SK-N-SH (cell line): ENCODE measurements around the gene ENKD1. TPM values are rescaled to one million over a fixed set of nuclear protein-coding genes. Genes with fewer than 3 reads are reported as not detected.
A peak's percentile ranks its signal among the peaks of the same experiment; 100 is the strongest.

Experiments
- CTCF ChIA-PET: fragments of 300-600, 350-600 bp; formaldehyde crosslinking; extraction: SDS; loops from one replicate; lab custom pipeline; 2021; lab: Yijun Ruan, JAX
- POLR2A ChIA-PET: fragments of 350-600 bp; sonication (Branson Sonifier 250); formaldehyde crosslinking; extraction: SDS; loops from one replicate; lab custom pipeline; 2020; ENCODE audit warnings: antibody characterized with exemption, inconsistent platforms; lab: Yijun Ruan, JAX
- DNase-seq: peaks from one replicate; pipeline ENCODE4 v3.0.0; 2012
- H2AFZ ChIP-seq: fragments of 200-600 bp; sonication (generic); 2 replicates; pipeline ENCODE4 v1.8.1; 2016; ENCODE audit warnings: antibody characterized with exemption, mild to moderate bottlenecking, low read depth
- H3F3A ChIP-seq: fragments of 200-600 bp; sonication (generic); replicated peaks from 2 replicates; pipeline ENCODE3; 2016; ENCODE audit warnings: antibody characterized with exemption, mild to moderate bottlenecking; ENCODE audit not compliant: insufficient read depth
- H3K27ac ChIP-seq, 2 experiments: fragments of 200-500 bp in 1 of 2; fragments of 200-600 bp in 1 of 2; sonication (Bioruptor generic) in 1 of 2; sonication (generic), shearing (Covaris generic) in 1 of 2; 2 replicates each; pipeline versions ENCODE4 v1.5.1 to v1.6.1; 2014 to 2016; ENCODE audit warnings: low read depth in 2 of 2, inconsistent platforms in 1 of 2, low read length in 1 of 2, mild to moderate bottlenecking in 1 of 2, mixed read lengths in 1 of 2
- H3K27me3 ChIP-seq: fragments of 200-600 bp; sonication (generic), shearing (Covaris generic); 2 replicates; pipeline ENCODE4 v1.6.1; 2016; ENCODE audit warnings: mixed run types; ENCODE audit not compliant: insufficient read depth
- H3K36me3 ChIP-seq, 2 experiments: fragments of 200-500 bp in 1 of 2; fragments of 200-600 bp in 1 of 2; sonication (Bioruptor generic) in 1 of 2; sonication (generic) in 1 of 2; replicated peaks in 1 of 2; 2 replicates each; pipeline versions ENCODE3 to v1.5.1; 2014 to 2016; ENCODE audit warnings: low read length in 1 of 2, mild to moderate bottlenecking in 1 of 2; ENCODE audit not compliant: insufficient read depth in 2 of 2, control insufficient read depth in 1 of 2
- H3K4me1 ChIP-seq, 2 experiments: fragments of 200-500 bp in 1 of 2; fragments of 200-600 bp in 1 of 2; sonication (Bioruptor generic) in 1 of 2; sonication (generic), shearing (Covaris generic) in 1 of 2; 2 replicates each; pipeline versions ENCODE4 v1.5.1 to v1.6.1; 2014 to 2016; ENCODE audit warnings: low read depth in 1 of 2, low read length in 1 of 2, mixed run types in 1 of 2; ENCODE audit not compliant: insufficient read depth in 2 of 2, control insufficient read depth in 1 of 2
- H3K4me2 ChIP-seq: fragments of 200-600 bp; sonication (generic), shearing (Covaris generic); 2 replicates; pipeline ENCODE4 v1.6.1; 2017; ENCODE audit warnings: mixed run types
- H3K4me3 ChIP-seq, 2 experiments: fragments of 200-500 bp in 1 of 2; fragments of 200-600 bp in 1 of 2; sonication (Bioruptor generic) in 1 of 2; sonication (generic), shearing (Covaris generic) in 1 of 2; 2 replicates each; pipeline versions ENCODE4 v1.5.1 to v1.8.1; 2014 to 2016; ENCODE audit warnings: low read depth in 2 of 2, inconsistent platforms in 1 of 2, low read length in 1 of 2, mild to moderate bottlenecking in 1 of 2, mixed read lengths in 1 of 2, moderate library complexity in 1 of 2
- H3K79me2 ChIP-seq: fragments of 200-600 bp; sonication (generic); 2 replicates; pipeline ENCODE4 v1.8.1; 2017; ENCODE audit warnings: mild to moderate bottlenecking; ENCODE audit not compliant: insufficient read depth
- H3K9ac ChIP-seq: fragments of 200-600 bp; sonication (generic); 2 replicates; pipeline ENCODE4 v1.6.1; 2017; ENCODE audit warnings: mixed run types
- H3K9me2 ChIP-seq: fragments of 200-600 bp; sonication (generic); 2 replicates; pipeline ENCODE4 v1.6.1; 2017; ENCODE audit warnings: mixed run types
- H3K9me3 ChIP-seq: fragments of 200-600 bp; sonication (generic); 2 replicates; pipeline ENCODE4 v1.6.1; 2017; ENCODE audit warnings: mixed run types, mild to moderate bottlenecking, moderate library complexity
- H4K20me1 ChIP-seq: fragments of 200-600 bp; sonication (generic); 2 replicates; pipeline ENCODE4 v1.6.1; 2017; ENCODE audit warnings: mild to moderate bottlenecking, mixed run types; ENCODE audit not compliant: insufficient read depth
- CHD2 ChIP-seq: fragments of 150-350 bp; IDR thresholded peaks from 2 replicates; pipeline ENCODE4 v1.6.1; 2018; ENCODE audit warnings: low read length; ENCODE audit not compliant: partially characterized antibody
- CTCF ChIP-seq: fragments of 200-600 bp; sonication (generic); IDR thresholded peaks from 2 replicates; pipeline ENCODE4 v1.6.1; 2017; ENCODE audit warnings: antibody characterized with exemption, mild to moderate bottlenecking, moderate library complexity
- GATA2 ChIP-seq: sonication (generic); formaldehyde crosslinking; IDR thresholded peaks from 2 replicates; pipeline ENCODE4 v1.5.0; 2020; ENCODE audit warnings: mild to moderate bottlenecking, missing genetic modification reagents
- IRF3 ChIP-seq: fragments of 150-350 bp; IDR thresholded peaks from 2 replicates; pipeline ENCODE4 v1.6.1; 2016; ENCODE audit warnings: mild to moderate bottlenecking, low read depth, low read length
- JUND ChIP-seq: IDR thresholded peaks from 2 replicates; pipeline ENCODE4 v1.4.0; 2012
- MEF2A ChIP-seq: IDR thresholded peaks from 2 replicates; pipeline ENCODE4 v1.4.0; 2012; ENCODE audit warnings: low read depth, borderline replicate concordance
- PBX3 ChIP-seq: IDR thresholded peaks from 2 replicates; pipeline ENCODE4; 2012
- POLR2AphosphoS5 ChIP-seq: IDR thresholded peaks from 2 replicates; pipeline ENCODE4 v1.6.1; 2012; ENCODE audit warnings: low read depth, low read length
- RAD21 ChIP-seq: IDR thresholded peaks from 2 replicates; pipeline ENCODE4 v1.6.1; 2012; ENCODE audit warnings: mild to moderate bottlenecking, low read length
- SMC3 ChIP-seq: IDR thresholded peaks from 2 replicates; pipeline ENCODE4 v1.6.1; 2012; ENCODE audit warnings: low read depth, low read length, improper control_type of control experiment
- TAF1 ChIP-seq: IDR thresholded peaks from 2 replicates; pipeline ENCODE4 v1.6.1; 2012; ENCODE audit warnings: low read depth, mild to moderate bottlenecking, low read length, moderate library complexity, borderline replicate concordance
- TCF12 ChIP-seq: IDR thresholded peaks from 2 replicates; pipeline ENCODE4 v1.4.0; 2012
- TEAD4 ChIP-seq: IDR thresholded peaks from 2 replicates; pipeline ENCODE4 v1.4.0; 2012; ENCODE audit warnings: mild to moderate bottlenecking, borderline replicate concordance; ENCODE audit not compliant: insufficient read depth
- USF2 ChIP-seq: fragments of 150-350 bp; IDR thresholded peaks from 2 replicates; pipeline ENCODE4 v1.6.1; 2017; ENCODE audit warnings: antibody characterized with exemption, low read length, low read depth, borderline replicate concordance
- YY1 ChIP-seq: IDR thresholded peaks from 2 replicates; pipeline ENCODE4 v1.4.0; 2012; ENCODE audit warnings: low read depth, mild to moderate bottlenecking
- WGBS: methylation state at CpG from one replicate; pipeline ENCODE4 v1.1.6; 2017; ENCODE audit warnings: low lambda C conversion rate; 5-methylcytosine and 5-hydroxymethylcytosine counted together
- polyA plus RNA-seq, 3 experiments: library from polyadenylated mRNA; depleted of rRNA; stranded (reverse); fragments of >200 nt; gene quantifications; 2 replicates each; pipeline ENCODE4 v1.2.3, GENCODE V29; 2012

ENKD1 gene
- polyA plus RNA-seq, 1 of the 3 experiments (the other 2 are of a cell fraction): 21.0 TPM

GRCh38 chr16:67648088-67648763 is 18.3 kb downstream of the ENKD1 start:
- no peaks in the 10 kb centered on the region for H3K9me3 ChIP-seq
- ChIA-PET CTCF (interaction anchor here (1.0 to 16.5 kb wide), 4 partner anchors 86 to 167 kb away, joined by 3 to 263 read pairs (median 24); partner anchors contain the start of genes ATP6V0D1 and CTCF), POLR2A (no interaction called here)
- H3K27ac ChIP-seq: no peak overlapping the region
- peaks cover 4% of the 10 kb centered on the region; the same call in 1 of the 2 replicates for H4K20me1 ChIP-seq
- H3K4me3 ChIP-seq: no peak overlapping the region
- WGBS: 91% methylated on average over 48 of the region's 65 CpGs
- no peak overlapping the region for H3K4me2 ChIP-seq
- TF ChIP-seq CHD2: no peak
- no peak for TF ChIP-seq GATA2
- no peak for TF ChIP-seq YY1
- TF ChIP-seq PBX3: no peak
- TF ChIP-seq MEF2A: no peak
- no peak for TF ChIP-seq RAD21
- no peaks in the 10 kb centered on the region for H3K9me2 ChIP-seq
- H3F3A ChIP-seq: no peaks in the 10 kb centered on the region
- no peak overlapping the region for H3K9ac ChIP-seq
- no peaks in the 10 kb centered on the region for H3K27me3 ChIP-seq
- peaks cover 0 to 5% of the 10 kb centered on the region in 2 experiments; a peak in 1 of 4 replicates for H3K4me1 ChIP-seq
- DNase-seq: no peak
- H3K79me2 ChIP-seq: no peaks in the 10 kb centered on the region
- H3K36me3 ChIP-seq: no peaks in the 10 kb centered on the region
- no peak overlapping the region for H2AFZ ChIP-seq

GRCh38 chr16:67647681-67648080 is 18.9 kb downstream of the ENKD1 start:
- WGBS: 83% methylated on average over 6 of the region's 13 CpGs
- no peak for DNase-seq
- H2AFZ ChIP-seq: no peak overlapping the region
- no peaks in the 10 kb centered on the region for H3K27me3 ChIP-seq
- no peak for TF ChIP-seq MEF2A
- TF ChIP-seq TAF1: no peak
- TF ChIP-seq SMC3: no peak
- no peak for TF ChIP-seq GATA2
- no peaks in the 10 kb centered on the region for H3K9me2 ChIP-seq
- no peaks in the 10 kb centered on the region for H3K79me2 ChIP-seq
- H3F3A ChIP-seq: no peaks in the 10 kb centered on the region
- H3K27ac ChIP-seq: no peak overlapping the region
- H3K4me1 ChIP-seq: peaks cover 0 to 4% of the 10 kb centered on the region in 2 experiments; a peak in 1 of 4 replicates
- no peak overlapping the region for H3K9ac ChIP-seq
- no peak overlapping the region for H3K4me2 ChIP-seq
- ChIA-PET CTCF (interaction anchor here (0.8 to 16.5 kb wide), 7 partner anchors 13 to 167 kb away, joined by 3 to 263 read pairs (median 6); partner anchors contain the start of genes ACD, ATP6V0D1, CTCF and PARD6A), POLR2A (interaction anchor here (1.2 kb wide), 1 partner anchor 12 kb away, joined by 6 read pairs; the partner anchor contains the start of gene ACD)
- peaks cover 4% of the 10 kb centered on the region; the same call in 1 of the 2 replicates for H4K20me1 ChIP-seq
- H3K9me3 ChIP-seq: no peaks in the 10 kb centered on the region
- H3K4me3 ChIP-seq: no peak overlapping the region
- H3K36me3 ChIP-seq: no peaks in the 10 kb centered on the region

- Histone ChIP-seq H3K27me3 (no peaks in the 10 kb centered on the region), H3K4me2 (no peak overlapping the region), H3K79me2 (no peaks in the 10 kb centered on the region), H3K9me3 (no peaks in the 10 kb centered on the region), H3K27ac (no peak overlapping the region), H3K4me1 (peaks cover 0 to 4% of the 10 kb centered on the region in 2 experiments; a peak in 1 of 4 replicates), H2AFZ (no peak overlapping the region), H3F3A (no peaks in the 10 kb centered on the region), H4K20me1 (peaks cover 2% of the 10 kb centered on the region; the same call in 1 of the 2 replicates), H3K36me3 (no peaks in the 10 kb centered on the region), H3K9ac (no peak overlapping the region), H3K4me3 (no peak overlapping the region), H3K9me2 (no peaks in the 10 kb centered on the region)
- CTCF ChIA-PET: interaction anchor here (0.7 to 16.5 kb wide), 8 partner anchors 13 to 598 kb away, joined by 3 to 263 read pairs (median 31); partner anchors contain the start of genes ACD, CTCF, PARD6A and PLA2G15
- peak; percentile 32 for DNase-seq
- WGBS: 81% methylated on average over 6 of the region's 15 CpGs
- POLR2A ChIA-PET: interaction anchor here (1.2 kb wide), 1 partner anchor 13 kb away, joined by 6 read pairs; the partner anchor contains the start of gene ACD
- TF ChIP-seq CHD2 (no peak), POLR2AphosphoS5 (no peak), CTCF (no peak), TCF12 (no peak), SMC3 (no peak), TEAD4 (no peak), IRF3 (no peak), JUND (no peak), USF2 (no peak)
Observed at GRCh38 chr16:67647111-67647651, 19.4 kb downstream of the ENKD1 start.
